Right atrium auricular region (tissue), 2 donors: ENCODE measurements around the gene ARHGEF16. TPM values are rescaled to one million over a fixed set of nuclear protein-coding genes. Genes with fewer than 3 reads are reported as not detected.

Experiments used
- DNase-seq: peaks from one replicate; pipeline ENCODE4 v3.0.0-alpha.2; 2019; ENCODE audit warnings: low spot score
- H3K27ac ChIP-seq, 2 donors: fragments of 200-600 bp; sonication (generic); 1 replicate in 1 of 2; 2 replicates in 1 of 2; pipeline ENCODE4 v1.5.1; 2016 to 2019
- H3K27me3 ChIP-seq, 2 donors: fragments of 200-600 bp; sonication (generic); one replicate each; pipeline versions ENCODE4 v1.5.1 to v1.6.0; 2017 to 2019
- H3K36me3 ChIP-seq: fragments of 200-600 bp; sonication (generic); one replicate; pipeline ENCODE4 v1.5.1; 2016
- H3K4me1 ChIP-seq, 2 donors: fragments of 200-600 bp; sonication (generic); one replicate each; pipeline versions ENCODE4 v1.5.1 to v1.6.0; 2017 to 2019
- H3K4me3 ChIP-seq, 2 donors: fragments of 200-600 bp; sonication (generic); 1 replicate in 1 of 2; 2 replicates in 1 of 2; pipeline ENCODE4 v1.5.1; 2017 to 2019; ENCODE audit warnings: mild to moderate bottlenecking in 1 of 2, moderate library complexity in 1 of 2
- H3K9me3 ChIP-seq, 2 donors: fragments of 200-600 bp; sonication (generic); one replicate each; pipeline ENCODE4 v1.5.1; 2019
- total RNA-seq, 2 donors: library from RNA; depleted of rRNA; stranded (reverse); fragments of >200 nt; gene quantifications; one replicate each; pipeline ENCODE4 v1.1.0, GENCODE V29; 2016
- TF ChIP-seq, protein P1 (sequence below), 2 donors: fragments of 200-600 bp; sonication (generic); IDR thresholded peaks; one replicate each; pipeline ENCODE4 v1.5.1; 2019; ENCODE audit warnings: antibody characterized with exemption in 2 of 2

The ARHGEF16 gene
- total RNA-seq, 2 donors from 2014 or later, result 0.22 to 1.5 TPM

GRCh38 chr1:3468236-3469103 is 14.0 kb downstream of the ARHGEF16 start:
- no peak for DNase-seq
- no peaks in the 10 kb centered on the region for H3K36me3 ChIP-seq
- no peak overlapping the region for H3K4me3 ChIP-seq
- H3K9me3 ChIP-seq, result no peaks in the 10 kb centered on the region
- peaks cover 0 to 12% of the 10 kb centered on the region in 2 donors for H3K4me1 ChIP-seq
- TF ChIP-seq, protein P1, sequence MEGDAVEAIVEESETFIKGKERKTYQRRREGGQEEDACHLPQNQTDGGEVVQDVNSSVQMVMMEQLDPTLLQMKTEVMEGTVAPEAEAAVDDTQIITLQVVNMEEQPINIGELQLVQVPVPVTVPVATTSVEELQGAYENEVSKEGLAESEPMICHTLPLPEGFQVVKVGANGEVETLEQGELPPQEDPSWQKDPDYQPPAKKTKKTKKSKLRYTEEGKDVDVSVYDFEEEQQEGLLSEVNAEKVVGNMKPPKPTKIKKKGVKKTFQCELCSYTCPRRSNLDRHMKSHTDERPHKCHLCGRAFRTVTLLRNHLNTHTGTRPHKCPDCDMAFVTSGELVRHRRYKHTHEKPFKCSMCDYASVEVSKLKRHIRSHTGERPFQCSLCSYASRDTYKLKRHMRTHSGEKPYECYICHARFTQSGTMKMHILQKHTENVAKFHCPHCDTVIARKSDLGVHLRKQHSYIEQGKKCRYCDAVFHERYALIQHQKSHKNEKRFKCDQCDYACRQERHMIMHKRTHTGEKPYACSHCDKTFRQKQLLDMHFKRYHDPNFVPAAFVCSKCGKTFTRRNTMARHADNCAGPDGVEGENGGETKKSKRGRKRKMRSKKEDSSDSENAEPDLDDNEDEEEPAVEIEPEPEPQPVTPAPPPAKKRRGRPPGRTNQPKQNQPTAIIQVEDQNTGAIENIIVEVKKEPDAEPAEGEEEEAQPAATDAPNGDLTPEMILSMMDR (IDR thresholded peaks at IDR 0.05), result no peak
- no peaks in the 10 kb centered on the region for H3K27me3 ChIP-seq
- no peak overlapping the region for H3K27ac ChIP-seq

DNA sequence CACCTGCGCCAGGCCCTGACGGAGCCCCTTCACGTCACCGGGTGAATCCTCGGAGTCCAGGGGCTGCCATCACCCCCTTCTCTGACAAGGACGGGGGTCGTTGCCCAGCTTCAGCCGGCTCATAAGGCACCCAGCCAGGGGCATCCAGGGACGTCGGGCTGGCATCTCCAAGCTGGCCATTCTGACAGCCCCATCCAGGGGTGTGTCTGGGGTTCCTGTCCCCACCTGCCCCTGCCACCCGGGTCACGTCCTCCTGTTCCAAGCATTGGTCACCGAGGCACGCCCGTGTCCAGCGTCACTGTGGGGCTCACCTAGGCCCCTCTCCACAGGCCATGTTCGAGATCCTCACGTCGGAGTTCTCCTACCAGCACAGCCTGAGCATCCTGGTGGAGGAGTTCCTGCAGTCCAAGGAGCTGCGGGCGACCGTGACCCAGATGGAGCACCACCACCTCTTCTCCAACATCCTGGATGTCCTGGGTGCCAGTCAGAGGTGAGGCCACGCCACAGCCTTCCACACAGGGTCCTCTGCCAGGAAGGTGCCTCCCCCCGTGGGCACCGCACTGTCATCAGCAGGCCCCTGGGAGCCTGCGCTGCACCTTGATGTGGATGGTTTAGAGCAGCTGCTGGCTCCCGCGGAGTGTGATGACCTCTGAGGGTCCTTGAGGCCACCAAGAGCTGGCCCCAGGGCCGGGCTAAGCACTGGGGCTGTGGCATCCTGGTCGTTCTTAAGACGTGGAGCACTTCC is 14.8 kb downstream of the ARHGEF16 start:
- H3K4me1 ChIP-seq, result peaks cover 0 to 12% of the 10 kb centered on the region in 2 donors
- no peaks in the 10 kb centered on the region for H3K9me3 ChIP-seq
- no peak overlapping the region for H3K27ac ChIP-seq
- H3K27me3 ChIP-seq, result no peaks in the 10 kb centered on the region
- H3K4me3 ChIP-seq, result no peak overlapping the region
- DNase-seq, result no peak
- no peaks in the 10 kb centered on the region for H3K36me3 ChIP-seq
- TF ChIP-seq, protein P1 (IDR thresholded peaks at IDR 0.05), result no peak

DNA sequence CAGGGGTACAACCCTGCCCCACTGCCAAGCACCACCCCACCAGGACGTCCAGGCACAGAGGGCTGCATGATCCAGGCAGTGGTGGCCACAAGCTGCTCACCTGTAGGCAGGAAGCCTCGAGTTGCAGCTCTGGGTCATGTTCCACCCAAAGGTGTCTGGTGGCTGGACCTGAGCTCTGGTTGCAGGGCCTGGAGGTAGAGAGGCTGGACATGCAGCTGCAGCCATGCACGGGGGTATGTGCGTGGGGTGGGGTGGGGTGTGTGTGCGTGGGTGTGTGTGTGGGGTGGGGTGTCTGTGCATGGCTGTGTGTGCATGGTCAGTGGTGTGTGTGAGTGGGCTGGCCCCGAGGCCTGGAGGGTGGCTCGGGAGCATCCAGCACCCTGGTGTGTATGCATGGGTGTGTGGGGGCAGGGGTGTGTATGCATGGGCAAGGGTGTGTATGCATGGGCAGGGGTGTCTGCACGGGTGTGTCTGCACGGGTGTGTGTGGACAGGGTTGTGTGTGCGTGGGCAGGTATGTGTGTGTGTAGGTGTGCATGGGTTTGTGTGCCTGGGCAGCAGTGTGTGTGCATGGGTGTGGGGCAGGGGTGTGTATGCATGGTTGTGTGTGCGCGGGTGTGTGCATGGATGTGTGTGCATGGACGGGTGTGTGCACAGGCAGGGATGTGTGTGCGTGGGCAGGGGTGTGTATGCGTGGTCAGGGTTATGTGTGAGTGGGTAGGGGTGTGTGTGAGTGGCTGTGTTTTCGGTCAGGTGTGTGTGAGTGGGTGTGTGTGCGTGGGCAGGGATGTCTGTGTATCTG is 15.6 kb downstream of the ARHGEF16 start:
- H3K36me3 ChIP-seq, result no peaks in the 10 kb centered on the region
- H3K4me1 ChIP-seq, result peaks cover 0 to 12% of the 10 kb centered on the region in 2 donors
- TF ChIP-seq, protein P1 (IDR thresholded peaks at IDR 0.05), result no peak
- no peak for DNase-seq
- no peak overlapping the region for H3K27ac ChIP-seq
- no peaks in the 10 kb centered on the region for H3K27me3 ChIP-seq
- no peaks in the 10 kb centered on the region for H3K9me3 ChIP-seq
- H3K4me3 ChIP-seq, result no peak overlapping the region

GRCh38 chr1:3470650-3471355 is 16.3 kb downstream of the ARHGEF16 start:
- Histone ChIP-seq H3K27ac (no peak overlapping the region), H3K27me3 (no peaks in the 10 kb centered on the region), H3K9me3 (no peaks in the 10 kb centered on the region), H3K4me1 (peaks cover 0 to 12% of the 10 kb centered on the region in 2 donors), H3K36me3 (no peaks in the 10 kb centered on the region), H3K4me3 (no peak overlapping the region)
- TF ChIP-seq, protein P1 (IDR thresholded peaks at IDR 0.05), result no peak
- no peak for DNase-seq
